ENCODE measurements around the gene HOMER1.
"Not testable (repeated sequence)": the region's sequence is repeated elsewhere in the genome, so short reads cannot be mapped to it uniquely, and the experiment has no call there.

HOMER1 gene

DNA sequence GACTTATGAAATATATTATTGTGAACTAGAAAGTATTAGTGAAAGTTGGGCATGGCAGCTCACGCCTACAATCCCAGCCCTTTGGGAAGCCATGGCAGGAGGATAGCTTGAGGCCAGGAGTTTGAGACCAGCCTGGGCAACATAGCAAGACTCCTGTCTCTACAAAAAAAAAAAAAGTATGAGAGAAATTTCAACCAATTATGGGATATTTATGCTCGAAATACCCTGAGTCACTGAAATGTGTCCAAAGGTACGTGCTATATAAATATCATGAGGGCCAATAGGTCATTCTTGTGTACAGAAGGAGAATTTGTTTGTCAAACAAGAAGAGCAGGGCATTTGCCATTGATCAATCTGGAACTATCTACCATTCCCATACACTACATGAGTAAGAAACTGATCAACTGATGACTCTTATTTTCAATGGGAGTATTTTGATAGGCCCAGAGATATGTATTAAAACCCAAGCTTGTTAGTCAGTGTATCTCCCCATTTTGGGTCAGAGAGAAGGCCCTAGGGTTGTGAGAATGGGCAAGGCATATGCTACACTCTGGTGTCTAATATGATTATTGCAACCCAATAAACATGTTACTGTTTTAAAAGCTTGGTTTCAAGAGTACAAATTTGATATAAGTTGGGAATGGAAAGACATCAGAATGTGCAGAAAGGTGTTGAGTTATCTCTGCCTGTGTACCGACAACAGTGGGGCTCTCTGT is 21.7 kb upstream of the HOMER1 start:
- no peak overlapping the region for H3K4me3 Mint-ChIP-seq
- no peak overlapping the region for H3K27ac Mint-ChIP-seq
- H3K4me1 Mint-ChIP-seq, result no peaks in the 10 kb centered on the region
- no peaks in the 10 kb centered on the region for H3K9me3 Mint-ChIP-seq
- no peaks in the 10 kb centered on the region for H3K36me3 Mint-ChIP-seq
- ATAC-seq (ENCODE audit: low read depth), result no peak
- no peak for DNase-seq (ENCODE audit: low spot score in 2 of 2)
- peaks cover 6% of the 10 kb centered on the region for H3K27me3 Mint-ChIP-seq

DNA sequence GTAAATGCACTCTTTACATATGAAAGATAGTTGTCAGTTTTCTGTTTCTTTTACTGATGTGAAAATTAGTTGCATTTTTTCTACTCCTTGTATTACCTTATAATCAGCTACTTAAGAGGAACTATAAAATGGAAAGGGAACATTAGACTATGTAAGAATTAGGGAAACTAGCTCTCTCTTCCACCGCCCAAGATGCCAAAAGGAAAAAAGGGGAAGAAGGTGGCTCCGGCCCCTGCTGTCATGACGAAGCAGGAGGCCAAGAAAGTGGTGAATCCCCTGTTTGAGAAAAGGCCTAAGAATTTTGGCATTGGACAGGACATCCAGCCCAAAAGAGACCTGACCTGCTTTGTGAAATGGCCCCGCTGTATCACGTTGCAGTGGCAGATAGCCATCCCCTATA is 15.2 kb upstream of the HOMER1 start:
- Mint-ChIP-seq H3K27ac (no peak overlapping the region), H3K9me3 (peaks cover 5% of the 10 kb centered on the region), H3K4me1 (no peaks in the 10 kb centered on the region)

DNA sequence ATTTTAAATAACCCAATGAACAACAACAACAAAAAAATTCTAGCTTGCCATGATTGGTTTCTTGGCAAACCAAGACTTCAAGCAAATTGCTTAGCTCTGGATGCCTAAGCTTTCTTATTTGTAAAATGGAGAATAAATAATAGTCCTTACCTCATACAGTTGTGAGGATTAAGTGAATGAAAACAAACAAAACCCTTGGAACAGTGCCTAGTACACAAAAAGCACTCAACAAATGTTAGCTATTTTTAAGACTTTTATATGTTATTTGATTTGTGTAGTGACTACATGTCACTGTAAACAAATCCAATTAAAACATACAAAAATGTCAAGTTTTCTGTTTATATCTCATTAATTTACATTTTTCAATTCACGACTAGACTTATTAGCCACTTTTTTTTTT is 13.5 kb upstream of the HOMER1 start:
- H3K27me3 Mint-ChIP-seq, result peaks cover 3% of the 10 kb centered on the region
- H3K36me3 Mint-ChIP-seq, result peaks cover 5% of the 10 kb centered on the region
- H3K9me3 Mint-ChIP-seq, result peaks cover 5% of the 10 kb centered on the region
- H3K4me1 Mint-ChIP-seq, result no peaks in the 10 kb centered on the region
- H3K4me3 Mint-ChIP-seq, result no peak overlapping the region
- no peak for DNase-seq (ENCODE audit: low spot score in 2 of 2)
- no peak overlapping the region for H3K27ac Mint-ChIP-seq
- no peak for ATAC-seq (ENCODE audit: low read depth)

More for the DNA sequence above, 15.2 kb upstream of the HOMER1 start:
- peaks cover 2% of the 10 kb centered on the region for H3K27me3 Mint-ChIP-seq
- DNase-seq (ENCODE audit: low spot score in 2 of 2) (no peak), ATAC-seq (ENCODE audit: low read depth) (no peak)
- peaks cover 5% of the 10 kb centered on the region for H3K36me3 Mint-ChIP-seq
- no peak overlapping the region for H3K4me3 Mint-ChIP-seq

DNA sequence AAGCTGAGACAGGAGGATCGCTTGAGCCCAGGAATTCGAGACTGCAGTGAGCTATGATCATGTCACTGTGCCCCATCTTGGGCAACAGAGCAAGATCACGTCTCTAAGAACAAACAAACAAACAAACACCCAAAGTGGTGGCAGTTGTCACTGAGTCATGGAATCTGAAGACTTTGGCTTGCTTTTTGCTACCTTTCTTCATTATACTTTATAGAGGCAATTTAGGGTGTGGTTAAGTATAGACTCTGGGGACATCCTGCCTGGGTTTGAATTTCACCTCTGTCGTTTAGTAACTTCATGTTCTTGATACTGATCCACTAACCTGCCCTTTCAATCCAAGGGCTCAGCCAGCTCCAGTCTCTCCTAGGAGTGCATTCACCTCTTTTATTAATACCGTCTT is 13.0 kb upstream of the HOMER1 start:
- DNase-seq (ENCODE audit: low spot score in 2 of 2), result no peak
- H3K4me1 Mint-ChIP-seq, result no peaks in the 10 kb centered on the region
- H3K4me3 Mint-ChIP-seq, result no peak overlapping the region
- no peak overlapping the region for H3K27ac Mint-ChIP-seq
- peaks cover 5% of the 10 kb centered on the region for H3K9me3 Mint-ChIP-seq
- H3K27me3 Mint-ChIP-seq, result peaks cover 2% of the 10 kb centered on the region
- ATAC-seq (ENCODE audit: low read depth), result no peak
- H3K36me3 Mint-ChIP-seq, result peaks cover 5% of the 10 kb centered on the region

DNA sequence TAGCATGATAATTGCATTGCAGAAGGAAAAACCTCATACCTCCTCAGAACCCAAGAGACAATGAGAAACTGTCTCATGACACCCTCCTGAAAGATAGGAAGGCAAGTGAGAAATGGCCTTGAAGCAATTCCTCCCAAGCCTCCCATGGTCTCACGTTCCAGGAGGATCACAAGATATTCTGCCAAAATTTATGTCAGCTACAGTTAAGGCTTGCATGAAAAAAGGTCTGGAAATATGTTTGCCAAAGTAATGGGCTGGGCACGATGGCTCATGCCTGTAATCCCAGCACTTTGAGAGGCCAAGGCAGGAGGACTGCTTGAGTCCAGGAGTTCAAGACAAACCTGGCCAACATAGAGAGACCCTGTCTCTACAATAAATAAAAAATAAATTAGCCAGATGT is 12.6 kb upstream of the HOMER1 start:
- Mint-ChIP-seq H3K36me3 (peaks cover 5% of the 10 kb centered on the region), H3K4me3 (no peak overlapping the region), H3K27ac (no peak overlapping the region), H3K9me3 (peaks cover 5% of the 10 kb centered on the region), H3K4me1 (no peaks in the 10 kb centered on the region), H3K27me3 (peaks cover 2% of the 10 kb centered on the region)
- DNase-seq (ENCODE audit: low spot score in 2 of 2) (no peak), ATAC-seq (ENCODE audit: low read depth) (no peak)

DNA sequence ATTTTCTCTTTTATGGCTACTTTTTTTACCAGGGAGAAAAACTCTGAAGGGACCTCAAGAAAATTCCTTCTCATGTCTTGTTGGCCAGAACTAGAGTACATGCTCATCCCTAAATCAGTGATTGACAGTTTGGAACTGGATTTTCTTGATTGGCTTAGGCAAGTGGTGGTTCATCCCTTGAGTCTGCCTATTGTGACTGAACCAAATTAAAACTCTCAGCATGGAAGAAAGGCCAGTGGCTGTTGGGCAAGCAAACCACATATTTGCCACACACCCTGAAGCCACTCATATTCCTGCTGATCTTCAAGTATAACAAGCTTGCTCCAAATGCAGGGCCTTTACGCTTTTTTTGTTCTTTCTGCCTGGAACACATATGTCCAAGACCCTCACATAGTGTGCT is 7.2 kb upstream of the HOMER1 start:
- ATAC-seq (ENCODE audit: low read depth), result no peak
- H3K36me3 Mint-ChIP-seq, result peaks cover 5% of the 10 kb centered on the region
- no peak overlapping the region for H3K4me3 Mint-ChIP-seq
- H3K9me3 Mint-ChIP-seq, result peaks cover 5% of the 10 kb centered on the region
- DNase-seq (ENCODE audit: low spot score in 2 of 2), result no peak
- no peak overlapping the region for H3K27ac Mint-ChIP-seq
- peaks cover 3% of the 10 kb centered on the region for H3K4me1 Mint-ChIP-seq
- peaks cover 2% of the 10 kb centered on the region for H3K27me3 Mint-ChIP-seq

DNA sequence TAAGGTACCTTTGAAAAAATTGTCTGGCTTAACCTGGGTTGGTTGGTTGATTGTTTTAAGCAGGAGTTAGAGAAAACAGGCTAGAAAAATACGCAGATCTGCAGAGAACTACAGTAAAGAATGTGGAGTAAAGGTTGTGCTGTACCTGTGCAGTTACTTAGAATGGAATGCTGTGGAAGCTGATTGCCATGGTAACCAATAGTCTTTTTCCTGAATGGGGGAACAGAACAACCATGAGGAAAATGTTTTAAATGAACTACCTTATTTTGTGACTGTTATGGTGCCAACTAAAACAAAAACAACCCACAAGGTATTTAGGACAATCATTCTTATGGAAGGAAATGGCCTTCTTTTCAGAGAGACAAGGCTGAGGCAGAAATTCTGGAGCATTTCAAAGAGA is 4.8 kb upstream of the HOMER1 start:
- Mint-ChIP-seq H3K36me3 (no peaks in the 10 kb centered on the region), H3K27ac (no peak overlapping the region), H3K4me3 (no peak overlapping the region), H3K4me1 (peaks cover 3% of the 10 kb centered on the region), H3K27me3 (peaks cover 2% of the 10 kb centered on the region), H3K9me3 (no peaks in the 10 kb centered on the region)
- no peak for DNase-seq (ENCODE audit: low spot score in 2 of 2)
- ATAC-seq (ENCODE audit: low read depth), result no peak

DNA sequence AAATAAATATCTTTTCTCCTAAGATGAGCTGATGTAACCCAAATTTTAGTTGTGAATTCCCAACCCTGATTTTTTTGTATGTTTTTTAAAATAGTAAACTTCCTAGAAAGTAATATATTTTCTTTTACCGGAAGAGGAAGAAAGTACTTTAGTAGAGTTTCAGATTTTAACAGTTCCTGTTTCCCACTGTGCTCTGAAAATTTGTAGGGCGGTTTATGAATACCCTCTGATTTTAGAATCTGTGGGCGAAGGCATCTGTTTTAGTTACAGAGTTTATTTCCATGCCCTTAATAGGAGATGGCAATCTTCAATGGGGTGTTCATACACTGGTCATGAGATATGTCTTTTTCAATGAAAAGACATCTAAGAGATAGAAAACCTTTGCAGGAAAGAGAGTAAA is 3.7 kb upstream of the HOMER1 start:
- no peaks in the 10 kb centered on the region for H3K9me3 Mint-ChIP-seq
- H3K4me3 Mint-ChIP-seq, result no peak overlapping the region
- no peak for DNase-seq (ENCODE audit: low spot score in 2 of 2)
- H3K36me3 Mint-ChIP-seq, result no peaks in the 10 kb centered on the region
- ATAC-seq (ENCODE audit: low read depth), result no peak
- peaks cover 7% of the 10 kb centered on the region for H3K4me1 Mint-ChIP-seq
- no peak overlapping the region for H3K27ac Mint-ChIP-seq
- H3K27me3 Mint-ChIP-seq, result peaks cover 1% of the 10 kb centered on the region

DNA sequence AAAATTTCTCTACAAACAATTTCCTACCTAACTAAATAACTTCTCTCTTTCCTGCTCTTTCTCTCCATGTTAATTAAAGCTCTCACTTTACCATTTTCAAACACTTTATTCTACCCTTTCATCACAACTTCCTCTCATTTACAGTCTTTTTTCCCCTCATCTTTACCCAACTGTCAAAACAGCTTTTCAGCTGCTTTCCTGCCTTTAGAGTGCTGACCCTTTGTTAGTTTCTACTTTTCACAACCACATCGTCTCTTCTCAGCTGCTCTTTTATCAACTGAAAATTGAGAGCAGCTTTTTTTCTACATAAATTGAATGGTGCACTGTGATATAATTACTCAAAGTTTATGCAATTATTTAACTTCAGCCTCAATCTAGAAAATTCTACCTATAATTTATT is 3.1 kb upstream of the HOMER1 start:
- H3K27me3 Mint-ChIP-seq, result no peaks in the 10 kb centered on the region
- H3K27ac Mint-ChIP-seq, result no peak overlapping the region
- H3K4me1 Mint-ChIP-seq, result peaks cover 9% of the 10 kb centered on the region
- H3K36me3 Mint-ChIP-seq, result no peaks in the 10 kb centered on the region
- H3K9me3 Mint-ChIP-seq, result no peaks in the 10 kb centered on the region
- ATAC-seq (ENCODE audit: low read depth) (no peak), DNase-seq (ENCODE audit: low spot score in 2 of 2) (no peak)
- no peak overlapping the region for H3K4me3 Mint-ChIP-seq

DNA sequence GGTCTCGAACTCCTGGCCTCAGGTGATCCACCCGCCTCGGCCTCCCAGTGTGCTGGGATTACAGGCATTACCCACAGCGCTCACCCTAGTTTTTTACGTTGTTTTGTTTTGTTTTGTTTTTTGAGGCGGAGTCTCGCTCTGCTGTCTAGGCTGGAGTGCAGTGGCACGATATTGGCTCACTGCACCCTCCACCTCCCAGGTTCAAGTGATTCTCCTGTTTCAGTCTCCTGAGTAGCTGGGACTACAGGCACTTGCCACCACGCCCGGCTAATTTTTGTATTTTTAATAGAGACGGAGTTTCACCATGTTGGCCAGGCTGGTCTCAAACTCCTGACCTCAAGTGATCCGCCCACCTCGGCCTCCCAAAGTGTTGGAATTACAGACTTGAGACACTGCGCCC is 2.4 kb upstream of the HOMER1 start:
- H3K4me3 Mint-ChIP-seq; DNase-seq (ENCODE audit: low spot score in 2 of 2); H3K27ac Mint-ChIP-seq; H3K27me3 Mint-ChIP-seq; H3K4me1 Mint-ChIP-seq; H3K9me3 Mint-ChIP-seq; H3K36me3 Mint-ChIP-seq; ATAC-seq (ENCODE audit: low read depth): not testable (repeated sequence)

DNA sequence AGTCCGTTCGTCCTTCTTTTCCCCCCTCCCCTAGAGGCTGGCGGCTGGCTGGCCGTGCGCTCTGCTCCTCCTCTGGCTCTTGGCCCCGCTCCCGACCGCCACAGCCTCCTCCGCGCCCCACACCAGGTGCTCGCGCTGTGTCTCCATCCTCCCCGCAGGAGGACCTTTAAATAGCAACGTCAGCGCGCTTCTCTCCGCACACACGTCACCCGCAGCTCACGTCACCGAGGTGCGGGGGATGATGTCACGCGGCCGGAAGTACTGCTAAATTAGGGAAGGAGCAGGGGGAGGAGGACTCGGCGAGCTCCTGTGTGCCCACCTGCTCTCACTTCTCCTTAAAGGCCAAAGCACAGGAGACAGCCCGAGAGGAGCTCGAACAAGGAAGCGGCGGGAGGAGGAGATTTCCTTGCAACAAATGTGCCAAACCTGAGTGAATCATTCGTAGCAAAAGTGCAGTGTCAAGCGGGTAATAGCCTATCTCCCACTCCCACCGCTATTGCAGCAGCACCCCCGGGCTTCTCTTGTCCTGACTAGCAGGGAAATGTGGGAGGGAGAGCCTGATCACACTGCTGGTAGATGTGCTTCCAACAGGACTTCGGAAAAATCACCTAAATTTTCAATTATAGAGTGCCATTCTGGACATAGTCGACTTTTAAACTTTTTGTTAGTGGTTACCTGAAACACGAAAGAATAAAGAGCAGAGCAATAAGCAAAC is 614 bp upstream of the HOMER1 start:
- no peaks in the 10 kb centered on the region for H3K36me3 Mint-ChIP-seq
- peak overlapping the region; percentile 95 for H3K4me3 Mint-ChIP-seq
- peak overlapping the region; percentile 96 for H3K27ac Mint-ChIP-seq
- H3K9me3 Mint-ChIP-seq, result no peaks in the 10 kb centered on the region
- H3K4me1 Mint-ChIP-seq, result peaks cover 9% of the 10 kb centered on the region
- DNase-seq (ENCODE audit: low spot score in 2 of 2) (peak; percentile 93), ATAC-seq (ENCODE audit: low read depth) (peak; percentile 86)
- no peaks in the 10 kb centered on the region for H3K27me3 Mint-ChIP-seq

DNA sequence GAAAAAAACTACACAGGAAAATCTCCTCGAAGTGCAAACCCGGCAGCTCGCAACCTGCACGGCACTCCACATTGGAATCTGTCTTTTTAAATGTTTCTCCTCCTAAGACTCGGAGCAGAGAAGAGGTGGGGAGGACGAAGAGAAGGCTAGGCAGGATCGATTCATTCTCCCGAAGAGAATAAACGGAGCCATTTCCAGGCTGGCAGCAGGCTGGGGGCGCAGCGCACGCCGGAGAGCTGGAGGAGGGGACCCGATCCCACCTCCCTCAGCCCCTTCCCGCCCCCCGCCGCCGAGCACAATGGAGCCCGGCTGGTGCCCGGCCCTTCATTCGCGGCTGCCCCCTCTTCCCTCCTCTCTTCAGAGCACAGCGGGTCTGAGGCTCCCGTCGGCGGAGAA is 628 bp downstream of the HOMER1 start:
- Mint-ChIP-seq H3K4me3 (peak overlapping the region; percentile 79), H3K36me3 (no peaks in the 10 kb centered on the region), H3K9me3 (no peaks in the 10 kb centered on the region), H3K4me1 (peaks cover 16% of the 10 kb centered on the region), H3K27me3 (no peaks in the 10 kb centered on the region), H3K27ac (peak overlapping the region; percentile 96)
- ATAC-seq (ENCODE audit: low read depth) (no peak), DNase-seq (ENCODE audit: low spot score in 2 of 2) (peak in 1 of 2 donors; percentile 10)

DNA sequence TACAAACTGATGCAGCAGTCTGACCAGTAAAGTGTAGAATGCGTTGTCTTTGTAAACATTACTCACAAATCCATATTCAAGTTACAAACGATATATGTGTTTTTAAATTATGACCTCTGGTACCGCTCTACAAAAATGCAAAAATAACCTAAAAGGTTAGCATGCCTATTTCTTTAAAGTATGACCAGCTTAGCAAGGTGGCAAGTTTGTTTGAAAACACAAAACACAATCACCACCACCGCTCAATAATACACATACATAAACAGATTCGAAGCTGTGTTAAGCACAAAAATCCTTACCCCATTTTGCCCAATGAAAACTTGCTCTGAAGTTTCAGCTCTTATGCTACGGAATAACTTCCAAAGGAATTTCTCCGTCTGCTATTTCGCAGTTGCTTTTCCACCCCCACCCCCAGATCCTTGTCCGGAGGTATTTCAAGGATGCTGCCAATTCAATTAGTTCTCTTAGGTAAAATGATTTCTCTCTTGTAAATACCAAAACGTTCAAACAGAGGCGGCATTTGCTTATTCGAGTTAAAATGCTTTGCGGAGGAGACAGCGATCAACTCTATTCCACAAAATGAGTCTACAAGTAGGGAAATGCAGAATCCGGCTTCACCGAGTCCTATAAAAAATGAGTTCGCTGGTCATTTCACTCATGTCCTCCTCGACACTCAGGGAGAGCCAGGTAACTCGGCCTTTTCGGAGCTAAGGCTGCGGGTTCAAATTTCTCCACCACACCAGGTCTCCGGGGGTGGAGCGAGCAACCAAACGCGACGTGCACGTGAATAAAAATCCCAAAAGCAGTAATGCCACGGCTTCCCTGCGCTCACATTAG is 1.2 kb downstream of the HOMER1 start:
- H3K4me1 Mint-ChIP-seq, result peaks cover 17% of the 10 kb centered on the region

DNA sequence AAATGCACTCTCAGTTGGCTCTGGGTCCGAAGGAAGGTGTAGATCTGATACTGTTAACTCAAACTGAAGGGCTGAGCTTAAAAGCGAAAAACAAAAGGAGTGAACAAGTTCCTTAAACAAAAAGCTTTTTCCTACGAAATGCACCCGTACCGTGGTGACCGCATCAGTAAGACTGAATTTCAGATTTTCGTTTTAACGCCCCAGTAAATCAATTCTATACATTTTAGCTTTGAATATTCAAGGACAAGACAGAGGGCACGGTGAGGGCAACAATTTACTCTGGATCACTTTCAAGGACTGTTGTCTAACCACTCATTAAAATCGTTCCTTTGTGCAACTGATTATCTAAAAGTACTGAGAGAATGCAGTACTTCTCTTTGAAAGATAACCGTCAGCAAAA is 1.9 kb downstream of the HOMER1 start:
- ATAC-seq (ENCODE audit: low read depth) (no peak), DNase-seq (ENCODE audit: low spot score in 2 of 2) (no peak)
- H3K27me3 Mint-ChIP-seq, result no peaks in the 10 kb centered on the region
- no peaks in the 10 kb centered on the region for H3K9me3 Mint-ChIP-seq
- no peaks in the 10 kb centered on the region for H3K36me3 Mint-ChIP-seq
- H3K4me3 Mint-ChIP-seq, result peak overlapping the region; percentile 6
- H3K4me1 Mint-ChIP-seq, result peaks cover 17% of the 10 kb centered on the region
- no peak overlapping the region for H3K27ac Mint-ChIP-seq

More for the DNA sequence above, 1.2 kb downstream of the HOMER1 start:
- Mint-ChIP-seq H3K36me3 (no peaks in the 10 kb centered on the region), H3K27me3 (no peaks in the 10 kb centered on the region), H3K27ac (peak overlapping the region; percentile 96), H3K4me3 (peak overlapping the region; percentile 79), H3K9me3 (no peaks in the 10 kb centered on the region)
- DNase-seq (ENCODE audit: low spot score in 2 of 2), result peak in 1 of 2 donors; percentile 23
- ATAC-seq (ENCODE audit: low read depth), result no peak
